Measurements from ENCODE around the gene KCNH3. TPM values are rescaled to one million over a fixed set of nuclear protein-coding genes. Genes with fewer than 3 reads are reported as not detected.

The KCNH3 gene
- total and polyA plus RNA-seq, 2 of the 13 experiments (the other 11 are each of a cell fraction or from before 2014, with no cell fraction given): 0.01 to 0.07 TPM

DNA sequence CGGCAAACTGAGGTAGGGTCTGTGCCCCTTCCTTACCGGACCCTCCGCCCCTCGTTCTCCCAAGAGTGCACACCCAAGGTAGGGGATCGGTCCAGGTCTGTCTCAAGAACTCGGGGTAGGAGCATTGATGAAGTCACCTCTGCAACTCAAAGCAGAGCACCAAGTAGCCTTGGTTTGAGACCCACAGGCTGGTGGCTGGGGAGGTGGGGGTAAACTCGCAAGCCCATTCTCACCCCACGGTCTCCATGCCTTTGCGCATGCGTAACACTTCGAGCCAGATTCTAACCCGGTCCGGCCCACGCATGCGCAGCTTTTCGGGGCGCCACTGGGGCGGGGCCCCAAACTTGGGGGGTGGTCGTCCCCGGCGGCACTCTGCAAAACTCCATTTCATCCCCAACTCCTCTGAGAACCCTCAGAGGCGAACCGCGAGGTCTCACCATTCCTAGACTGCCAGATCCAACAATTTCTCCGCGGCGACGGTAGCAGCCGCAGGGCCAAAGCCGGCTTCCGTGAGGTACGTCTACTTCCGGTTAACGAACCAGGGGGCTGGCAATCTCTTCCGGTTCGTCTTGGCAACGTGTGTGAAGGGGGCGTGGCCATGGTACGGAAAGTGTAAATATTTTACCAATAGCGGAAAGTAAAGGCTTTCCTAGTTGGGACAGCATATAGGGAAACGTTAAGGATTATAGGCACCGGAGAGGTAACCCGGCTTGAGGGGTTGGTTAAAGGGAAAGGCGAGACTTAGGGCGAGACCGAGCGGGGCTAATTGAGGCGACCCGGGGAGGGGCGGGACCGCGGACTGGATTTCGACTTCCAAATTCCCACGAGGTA lies 29.0 kb downstream of the KCNH3 start, which contains the start of gene MCRS1 (continued):
- TF ChIP-seq, protein P1, sequence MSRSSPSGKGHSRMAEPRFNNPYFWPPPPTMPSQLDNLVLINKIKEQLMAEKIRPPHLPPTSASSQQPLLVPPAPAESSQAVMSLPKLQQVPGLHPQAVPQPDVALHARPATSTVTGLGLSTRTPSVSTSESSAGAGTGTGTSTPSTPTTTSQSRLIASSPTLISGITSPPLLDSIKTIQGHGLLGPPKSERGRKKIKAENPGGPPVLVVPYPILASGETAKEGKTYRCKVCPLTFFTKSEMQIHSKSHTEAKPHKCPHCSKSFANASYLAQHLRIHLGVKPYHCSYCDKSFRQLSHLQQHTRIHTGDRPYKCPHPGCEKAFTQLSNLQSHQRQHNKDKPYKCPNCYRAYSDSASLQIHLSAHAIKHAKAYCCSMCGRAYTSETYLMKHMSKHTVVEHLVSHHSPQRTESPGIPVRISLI (CRISPR knock-in tag; IDR thresholded peaks at IDR 0.05; ENCODE audit: borderline replicate concordance): no peak
- TF ChIP-seq ARHGAP35 (CRISPR knock-in tag; IDR thresholded peaks at IDR 0.05; ENCODE audit: borderline replicate concordance) (peak; percentile 30; the same call in 1 of the 2 replicates), SMARCC2 (IDR thresholded peaks at IDR 0.05) (no peak), ZNF136 (CRISPR knock-in tag; IDR thresholded peaks at IDR 0.05; ENCODE audit: low read depth) (no peak), ZNF501 (CRISPR knock-in tag; IDR thresholded peaks at IDR 0.05) (peak; percentile 96), ZMYM2 (CRISPR knock-in tag; IDR thresholded peaks at IDR 0.05) (no peak), ZBTB20 (CRISPR knock-in tag; IDR thresholded peaks at IDR 0.05; ENCODE audit: borderline replicate concordance, low read depth) (no peak; the same call in 1 of the 2 replicates), ZNF10 (CRISPR knock-in tag; IDR thresholded peaks at IDR 0.05; ENCODE audit: borderline replicate concordance, low read depth) (no peak), NFKB2 (CRISPR knock-in tag; IDR thresholded peaks at IDR 0.05; ENCODE audit: borderline replicate concordance) (no peak; the same call in 1 of the 2 replicates)
- TF ChIP-seq, protein P2, sequence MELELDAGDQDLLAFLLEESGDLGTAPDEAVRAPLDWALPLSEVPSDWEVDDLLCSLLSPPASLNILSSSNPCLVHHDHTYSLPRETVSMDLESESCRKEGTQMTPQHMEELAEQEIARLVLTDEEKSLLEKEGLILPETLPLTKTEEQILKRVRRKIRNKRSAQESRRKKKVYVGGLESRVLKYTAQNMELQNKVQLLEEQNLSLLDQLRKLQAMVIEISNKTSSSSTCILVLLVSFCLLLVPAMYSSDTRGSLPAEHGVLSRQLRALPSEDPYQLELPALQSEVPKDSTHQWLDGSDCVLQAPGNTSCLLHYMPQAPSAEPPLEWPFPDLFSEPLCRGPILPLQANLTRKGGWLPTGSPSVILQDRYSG (CRISPR knock-in tag; IDR thresholded peaks at IDR 0.05): no peak
- TF ChIP-seq, protein P3, sequence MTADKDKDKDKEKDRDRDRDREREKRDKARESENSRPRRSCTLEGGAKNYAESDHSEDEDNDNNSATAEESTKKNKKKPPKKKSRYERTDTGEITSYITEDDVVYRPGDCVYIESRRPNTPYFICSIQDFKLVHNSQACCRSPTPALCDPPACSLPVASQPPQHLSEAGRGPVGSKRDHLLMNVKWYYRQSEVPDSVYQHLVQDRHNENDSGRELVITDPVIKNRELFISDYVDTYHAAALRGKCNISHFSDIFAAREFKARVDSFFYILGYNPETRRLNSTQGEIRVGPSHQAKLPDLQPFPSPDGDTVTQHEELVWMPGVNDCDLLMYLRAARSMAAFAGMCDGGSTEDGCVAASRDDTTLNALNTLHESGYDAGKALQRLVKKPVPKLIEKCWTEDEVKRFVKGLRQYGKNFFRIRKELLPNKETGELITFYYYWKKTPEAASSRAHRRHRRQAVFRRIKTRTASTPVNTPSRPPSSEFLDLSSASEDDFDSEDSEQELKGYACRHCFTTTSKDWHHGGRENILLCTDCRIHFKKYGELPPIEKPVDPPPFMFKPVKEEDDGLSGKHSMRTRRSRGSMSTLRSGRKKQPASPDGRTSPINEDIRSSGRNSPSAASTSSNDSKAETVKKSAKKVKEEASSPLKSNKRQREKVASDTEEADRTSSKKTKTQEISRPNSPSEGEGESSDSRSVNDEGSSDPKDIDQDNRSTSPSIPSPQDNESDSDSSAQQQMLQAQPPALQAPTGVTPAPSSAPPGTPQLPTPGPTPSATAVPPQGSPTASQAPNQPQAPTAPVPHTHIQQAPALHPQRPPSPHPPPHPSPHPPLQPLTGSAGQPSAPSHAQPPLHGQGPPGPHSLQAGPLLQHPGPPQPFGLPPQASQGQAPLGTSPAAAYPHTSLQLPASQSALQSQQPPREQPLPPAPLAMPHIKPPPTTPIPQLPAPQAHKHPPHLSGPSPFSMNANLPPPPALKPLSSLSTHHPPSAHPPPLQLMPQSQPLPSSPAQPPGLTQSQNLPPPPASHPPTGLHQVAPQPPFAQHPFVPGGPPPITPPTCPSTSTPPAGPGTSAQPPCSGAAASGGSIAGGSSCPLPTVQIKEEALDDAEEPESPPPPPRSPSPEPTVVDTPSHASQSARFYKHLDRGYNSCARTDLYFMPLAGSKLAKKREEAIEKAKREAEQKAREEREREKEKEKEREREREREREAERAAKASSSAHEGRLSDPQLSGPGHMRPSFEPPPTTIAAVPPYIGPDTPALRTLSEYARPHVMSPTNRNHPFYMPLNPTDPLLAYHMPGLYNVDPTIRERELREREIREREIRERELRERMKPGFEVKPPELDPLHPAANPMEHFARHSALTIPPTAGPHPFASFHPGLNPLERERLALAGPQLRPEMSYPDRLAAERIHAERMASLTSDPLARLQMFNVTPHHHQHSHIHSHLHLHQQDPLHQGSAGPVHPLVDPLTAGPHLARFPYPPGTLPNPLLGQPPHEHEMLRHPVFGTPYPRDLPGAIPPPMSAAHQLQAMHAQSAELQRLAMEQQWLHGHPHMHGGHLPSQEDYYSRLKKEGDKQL (CRISPR knock-in tag; IDR thresholded peaks at IDR 0.05; ENCODE audit: low read depth): no peak
- TF ChIP-seq, protein P4, sequence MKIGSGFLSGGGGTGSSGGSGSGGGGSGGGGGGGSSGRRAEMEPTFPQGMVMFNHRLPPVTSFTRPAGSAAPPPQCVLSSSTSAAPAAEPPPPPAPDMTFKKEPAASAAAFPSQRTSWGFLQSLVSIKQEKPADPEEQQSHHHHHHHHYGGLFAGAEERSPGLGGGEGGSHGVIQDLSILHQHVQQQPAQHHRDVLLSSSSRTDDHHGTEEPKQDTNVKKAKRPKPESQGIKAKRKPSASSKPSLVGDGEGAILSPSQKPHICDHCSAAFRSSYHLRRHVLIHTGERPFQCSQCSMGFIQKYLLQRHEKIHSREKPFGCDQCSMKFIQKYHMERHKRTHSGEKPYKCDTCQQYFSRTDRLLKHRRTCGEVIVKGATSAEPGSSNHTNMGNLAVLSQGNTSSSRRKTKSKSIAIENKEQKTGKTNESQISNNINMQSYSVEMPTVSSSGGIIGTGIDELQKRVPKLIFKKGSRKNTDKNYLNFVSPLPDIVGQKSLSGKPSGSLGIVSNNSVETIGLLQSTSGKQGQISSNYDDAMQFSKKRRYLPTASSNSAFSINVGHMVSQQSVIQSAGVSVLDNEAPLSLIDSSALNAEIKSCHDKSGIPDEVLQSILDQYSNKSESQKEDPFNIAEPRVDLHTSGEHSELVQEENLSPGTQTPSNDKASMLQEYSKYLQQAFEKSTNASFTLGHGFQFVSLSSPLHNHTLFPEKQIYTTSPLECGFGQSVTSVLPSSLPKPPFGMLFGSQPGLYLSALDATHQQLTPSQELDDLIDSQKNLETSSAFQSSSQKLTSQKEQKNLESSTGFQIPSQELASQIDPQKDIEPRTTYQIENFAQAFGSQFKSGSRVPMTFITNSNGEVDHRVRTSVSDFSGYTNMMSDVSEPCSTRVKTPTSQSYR (CRISPR knock-in tag; IDR thresholded peaks at IDR 0.05; ENCODE audit: borderline replicate concordance): no peak
- TF ChIP-seq, protein P5, sequence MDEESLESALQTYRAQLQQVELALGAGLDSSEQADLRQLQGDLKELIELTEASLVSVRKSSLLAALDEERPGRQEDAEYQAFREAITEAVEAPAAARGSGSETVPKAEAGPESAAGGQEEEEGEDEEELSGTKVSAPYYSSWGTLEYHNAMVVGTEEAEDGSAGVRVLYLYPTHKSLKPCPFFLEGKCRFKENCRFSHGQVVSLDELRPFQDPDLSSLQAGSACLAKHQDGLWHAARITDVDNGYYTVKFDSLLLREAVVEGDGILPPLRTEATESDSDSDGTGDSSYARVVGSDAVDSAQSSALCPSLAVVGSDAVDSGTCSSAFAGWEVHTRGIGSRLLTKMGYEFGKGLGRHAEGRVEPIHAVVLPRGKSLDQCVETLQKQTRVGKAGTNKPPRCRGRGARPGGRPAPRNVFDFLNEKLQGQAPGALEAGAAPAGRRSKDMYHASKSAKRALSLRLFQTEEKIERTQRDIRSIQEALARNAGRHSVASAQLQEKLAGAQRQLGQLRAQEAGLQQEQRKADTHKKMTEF (CRISPR knock-in tag; IDR thresholded peaks at IDR 0.05): peak; percentile 65
- TF ChIP-seq, protein P6, sequence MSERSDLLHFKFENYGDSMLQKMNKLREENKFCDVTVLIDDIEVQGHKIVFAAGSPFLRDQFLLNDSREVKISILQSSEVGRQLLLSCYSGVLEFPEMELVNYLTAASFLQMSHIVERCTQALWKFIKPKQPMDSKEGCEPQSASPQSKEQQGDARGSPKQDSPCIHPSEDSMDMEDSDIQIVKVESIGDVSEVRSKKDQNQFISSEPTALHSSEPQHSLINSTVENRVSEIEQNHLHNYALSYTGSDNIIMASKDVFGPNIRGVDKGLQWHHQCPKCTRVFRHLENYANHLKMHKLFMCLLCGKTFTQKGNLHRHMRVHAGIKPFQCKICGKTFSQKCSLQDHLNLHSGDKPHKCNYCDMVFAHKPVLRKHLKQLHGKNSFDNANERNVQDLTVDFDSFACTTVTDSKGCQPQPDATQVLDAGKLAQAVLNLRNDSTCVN (CRISPR knock-in tag; IDR thresholded peaks at IDR 0.05; ENCODE audit: borderline replicate concordance): peak; percentile 58

Measured in HepG2 (cell line).